Activated T-cell treated with anti-CD3 and anti-CD28 coated beads, Interleukin-2, amount 50 U/mL, for 24 hours (primary cell): ENCODE results near the gene BIN1.
A peak's percentile ranks its signal among the peaks of the same experiment; 100 is the strongest.

Source experiments
- DNase-seq: peaks from one replicate; pipeline ENCODE4 v3.0.0-alpha.2; 2020
- H3K27ac Mint-ChIP-seq: 2 replicates; pipeline ENCODE4 v1.8.0; 2020; ENCODE audit warnings: mild to moderate bottlenecking, mixed read lengths
- H3K27me3 Mint-ChIP-seq: 2 replicates; pipeline ENCODE4 v1.8.0; 2020; ENCODE audit warnings: mixed read lengths
- H3K36me3 Mint-ChIP-seq: 2 replicates; pipeline ENCODE4 v1.8.0; 2020; ENCODE audit warnings: low read depth, mixed read lengths
- H3K4me1 Mint-ChIP-seq: 2 replicates; pipeline ENCODE4 v1.8.0; 2020; ENCODE audit warnings: low read depth, mixed read lengths
- H3K4me3 Mint-ChIP-seq: 2 replicates; pipeline ENCODE4 v1.8.0; 2020; ENCODE audit warnings: mild to moderate bottlenecking, moderate library complexity, mixed read lengths
- H3K9me3 Mint-ChIP-seq: 2 replicates; pipeline ENCODE4 v1.8.0; 2020; ENCODE audit warnings: mixed read lengths

The BIN1 gene

GRCh38 chr2:127058954-127059252 is 48.1 kb downstream of the BIN1 start:
- Mint-ChIP-seq H3K9me3 (no peaks in the 10 kb centered on the region), H3K27ac (peak overlapping the region; percentile 37), H3K4me1 (peaks cover 3% of the 10 kb centered on the region), H3K4me3 (no peak overlapping the region), H3K27me3 (no peaks in the 10 kb centered on the region), H3K36me3 (peaks cover 61% of the 10 kb centered on the region)
- no peak for DNase-seq

- Mint-ChIP-seq H3K27me3 (no peaks in the 10 kb centered on the region), H3K27ac (no peak overlapping the region), H3K4me3 (no peak overlapping the region), H3K4me1 (peaks cover 1% of the 10 kb centered on the region), H3K36me3 (peaks cover 62% of the 10 kb centered on the region), H3K9me3 (no peaks in the 10 kb centered on the region)
- no peak for DNase-seq
Observed at GRCh38 chr2:127058246-127058953, 48.6 kb downstream of the BIN1 start.

- Mint-ChIP-seq H3K27ac (no peak overlapping the region), H3K4me3 (no peak overlapping the region), H3K4me1 (no peaks in the 10 kb centered on the region), H3K36me3 (peaks cover 60% of the 10 kb centered on the region), H3K27me3 (no peaks in the 10 kb centered on the region), H3K9me3 (no peaks in the 10 kb centered on the region)
- DNase-seq, result no peak
Observed at GRCh38 chr2:127057371-127058245, 49.3 kb downstream of the BIN1 start.

- Mint-ChIP-seq H3K9me3 (no peaks in the 10 kb centered on the region), H3K36me3 (peaks cover 54% of the 10 kb centered on the region), H3K27me3 (no peaks in the 10 kb centered on the region), H3K27ac (no peak overlapping the region), H3K4me1 (no peaks in the 10 kb centered on the region), H3K4me3 (no peak overlapping the region)
- DNase-seq, result no peak
Observed at GRCh38 chr2:127056631-127057370, 50.2 kb downstream of the BIN1 start.

- Mint-ChIP-seq H3K27ac (no peak overlapping the region), H3K9me3 (no peaks in the 10 kb centered on the region), H3K27me3 (no peaks in the 10 kb centered on the region), H3K36me3 (peaks cover 47% of the 10 kb centered on the region), H3K4me1 (no peaks in the 10 kb centered on the region), H3K4me3 (no peak overlapping the region)
- DNase-seq, result no peak
Observed at GRCh38 chr2:127056086-127056485, 50.9 kb downstream of the BIN1 start.

- Mint-ChIP-seq H3K27me3 (no peaks in the 10 kb centered on the region), H3K4me1 (no peaks in the 10 kb centered on the region), H3K36me3 (peaks cover 47% of the 10 kb centered on the region), H3K4me3 (no peak overlapping the region), H3K9me3 (no peaks in the 10 kb centered on the region), H3K27ac (no peak overlapping the region)
- DNase-seq, result no peak
Observed at GRCh38 chr2:127055786-127056076, 51.2 kb downstream of the BIN1 start.

GRCh38 chr2:127054996-127055785 is 51.8 kb downstream of the BIN1 start:
- H3K9me3 Mint-ChIP-seq, result no peaks in the 10 kb centered on the region
- peaks cover 48% of the 10 kb centered on the region for H3K36me3 Mint-ChIP-seq
- peaks cover 4% of the 10 kb centered on the region for H3K4me1 Mint-ChIP-seq
- no peak for DNase-seq
- H3K4me3 Mint-ChIP-seq, result no peak overlapping the region
- no peaks in the 10 kb centered on the region for H3K27me3 Mint-ChIP-seq
- H3K27ac Mint-ChIP-seq, result no peak overlapping the region

GRCh38 chr2:127054604-127054930 is 52.4 kb downstream of the BIN1 start:
- no peaks in the 10 kb centered on the region for H3K27me3 Mint-ChIP-seq
- peaks cover 43% of the 10 kb centered on the region for H3K36me3 Mint-ChIP-seq
- no peaks in the 10 kb centered on the region for H3K9me3 Mint-ChIP-seq
- DNase-seq, result no peak
- no peak overlapping the region for H3K27ac Mint-ChIP-seq
- H3K4me1 Mint-ChIP-seq, result peaks cover 7% of the 10 kb centered on the region
- H3K4me3 Mint-ChIP-seq, result no peak overlapping the region

- H3K27me3 Mint-ChIP-seq, result no peaks in the 10 kb centered on the region
- H3K9me3 Mint-ChIP-seq, result no peaks in the 10 kb centered on the region
- peaks cover 7% of the 10 kb centered on the region for H3K4me1 Mint-ChIP-seq
- H3K4me3 Mint-ChIP-seq, result no peak overlapping the region
- DNase-seq, result no peak
- H3K36me3 Mint-ChIP-seq, result peaks cover 41% of the 10 kb centered on the region
- peak overlapping the region; percentile 55 for H3K27ac Mint-ChIP-seq
Observed at GRCh38 chr2:127053731-127054603, 53.0 kb downstream of the BIN1 start.

GRCh38 chr2:127052771-127053691 is 53.9 kb downstream of the BIN1 start:
- no peaks in the 10 kb centered on the region for H3K9me3 Mint-ChIP-seq
- no peaks in the 10 kb centered on the region for H3K27me3 Mint-ChIP-seq
- peak overlapping the region; percentile 31 for H3K27ac Mint-ChIP-seq
- H3K4me3 Mint-ChIP-seq, result no peak overlapping the region
- DNase-seq, result no peak
- peaks cover 7% of the 10 kb centered on the region for H3K4me1 Mint-ChIP-seq
- H3K36me3 Mint-ChIP-seq, result peaks cover 45% of the 10 kb centered on the region

- no peaks in the 10 kb centered on the region for H3K9me3 Mint-ChIP-seq
- peak; percentile 27 for DNase-seq
- H3K27me3 Mint-ChIP-seq, result no peaks in the 10 kb centered on the region
- H3K4me1 Mint-ChIP-seq, result peaks cover 7% of the 10 kb centered on the region
- H3K36me3 Mint-ChIP-seq, result peaks cover 44% of the 10 kb centered on the region
- no peak overlapping the region for H3K4me3 Mint-ChIP-seq
- no peak overlapping the region for H3K27ac Mint-ChIP-seq
Observed at GRCh38 chr2:127052057-127052770, 54.7 kb downstream of the BIN1 start.

GRCh38 chr2:127051116-127052056 is 55.6 kb downstream of the BIN1 start:
- Mint-ChIP-seq H3K27ac (no peak overlapping the region), H3K9me3 (no peaks in the 10 kb centered on the region), H3K4me3 (no peak overlapping the region), H3K36me3 (peaks cover 39% of the 10 kb centered on the region), H3K27me3 (no peaks in the 10 kb centered on the region), H3K4me1 (peaks cover 7% of the 10 kb centered on the region)
- peak; percentile 28 for DNase-seq
